Stimulated activated CD4-positive, alpha-beta T cell treated with anti-CD3 and anti-CD28 coated beads, Interleukin-2, amount 100 ng/mL, for 24 hours (primary cell): ENCODE data around the gene ZNF524.
"Not testable (repeated sequence)": the region's sequence is repeated elsewhere in the genome, so short reads cannot be mapped to it uniquely, and the experiment has no call there.

Experiments used
- DNase-seq, 2 donors: peaks; one replicate each; pipeline ENCODE4 v3.0.0-alpha.2; 2020

The ZNF524 gene

DNA sequence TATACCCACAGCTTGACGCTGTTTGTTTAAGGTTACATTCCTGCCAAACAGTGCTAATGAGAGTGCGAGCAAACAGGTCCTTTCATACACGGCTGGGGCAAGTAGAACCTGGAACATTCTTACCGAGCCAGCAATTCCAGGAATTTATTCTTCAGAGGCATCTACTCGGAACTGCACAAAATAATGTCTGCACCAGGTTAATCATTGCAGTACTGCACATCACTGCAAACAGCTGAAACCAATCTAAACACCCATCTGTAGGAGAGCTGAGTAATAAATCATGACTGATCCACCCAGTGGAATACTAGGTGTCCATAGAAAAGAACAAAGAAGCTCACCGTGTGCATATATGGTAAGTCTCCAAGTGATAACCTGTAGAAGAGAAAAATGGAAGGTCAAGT, 18.3 kb upstream of the ZNF524 start:
- no peak for DNase-seq

DNA sequence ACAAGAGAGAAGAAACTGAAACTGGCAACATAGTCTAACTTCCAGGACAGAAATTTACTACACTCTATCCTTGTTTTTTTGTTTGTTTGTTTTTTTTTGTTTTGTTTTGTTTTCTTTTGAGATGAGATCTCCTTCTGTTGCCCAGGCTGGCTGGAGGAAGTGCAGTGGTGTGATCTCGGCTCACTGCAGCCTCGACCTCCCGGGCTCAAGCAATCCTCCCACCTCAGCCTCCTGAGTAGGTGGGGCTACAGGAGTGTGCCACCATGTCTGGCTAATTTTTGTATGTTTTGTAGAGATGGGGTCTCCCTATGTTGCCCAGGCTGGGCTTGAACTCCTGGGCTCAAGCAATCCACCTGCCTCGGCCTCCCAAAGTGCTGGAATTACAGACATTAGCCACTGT, 17.8 kb upstream of the ZNF524 start:
- DNase-seq, result not testable (repeated sequence)

DNA sequence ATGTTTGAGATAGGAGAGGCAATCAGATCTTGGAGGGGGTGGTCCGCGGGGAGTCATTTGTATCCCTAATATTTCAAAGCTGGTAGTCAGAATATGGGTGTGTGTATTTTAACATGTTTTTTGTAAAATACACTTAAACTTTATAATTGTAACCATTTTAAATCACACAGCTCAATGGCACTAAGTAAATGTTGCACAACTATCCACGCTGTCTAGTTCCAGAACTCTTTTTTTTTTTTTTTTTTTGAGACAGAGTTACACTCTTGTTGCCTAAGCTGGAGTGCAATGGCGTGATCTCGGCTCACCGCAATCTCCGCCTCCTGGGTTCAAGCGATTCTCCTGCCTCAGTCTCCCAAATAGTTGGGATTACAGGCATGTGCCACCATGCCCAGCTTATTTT, 16.2 kb upstream of the ZNF524 start:
- not testable (repeated sequence) for DNase-seq

DNA sequence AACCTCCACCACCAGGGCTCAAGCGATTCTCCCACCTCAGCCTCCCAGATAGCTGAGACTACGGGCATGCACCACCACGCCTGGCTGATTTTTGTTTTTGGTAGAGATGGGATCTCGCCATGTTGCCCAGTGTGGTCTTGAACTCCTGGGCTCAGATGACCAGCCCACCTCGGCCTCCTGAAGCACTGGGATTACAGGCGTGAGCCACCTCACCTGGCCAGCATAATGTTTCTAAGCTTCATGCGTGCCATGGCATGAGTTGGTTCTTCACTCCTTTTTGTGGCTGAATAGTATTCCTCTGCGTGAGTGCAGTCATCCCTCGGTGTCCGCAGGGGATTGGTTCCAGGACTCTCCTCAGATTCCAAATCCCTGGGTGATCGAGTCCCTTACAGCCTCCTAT, 15.2 kb upstream of the ZNF524 start:
- DNase-seq, result no peak

DNA sequence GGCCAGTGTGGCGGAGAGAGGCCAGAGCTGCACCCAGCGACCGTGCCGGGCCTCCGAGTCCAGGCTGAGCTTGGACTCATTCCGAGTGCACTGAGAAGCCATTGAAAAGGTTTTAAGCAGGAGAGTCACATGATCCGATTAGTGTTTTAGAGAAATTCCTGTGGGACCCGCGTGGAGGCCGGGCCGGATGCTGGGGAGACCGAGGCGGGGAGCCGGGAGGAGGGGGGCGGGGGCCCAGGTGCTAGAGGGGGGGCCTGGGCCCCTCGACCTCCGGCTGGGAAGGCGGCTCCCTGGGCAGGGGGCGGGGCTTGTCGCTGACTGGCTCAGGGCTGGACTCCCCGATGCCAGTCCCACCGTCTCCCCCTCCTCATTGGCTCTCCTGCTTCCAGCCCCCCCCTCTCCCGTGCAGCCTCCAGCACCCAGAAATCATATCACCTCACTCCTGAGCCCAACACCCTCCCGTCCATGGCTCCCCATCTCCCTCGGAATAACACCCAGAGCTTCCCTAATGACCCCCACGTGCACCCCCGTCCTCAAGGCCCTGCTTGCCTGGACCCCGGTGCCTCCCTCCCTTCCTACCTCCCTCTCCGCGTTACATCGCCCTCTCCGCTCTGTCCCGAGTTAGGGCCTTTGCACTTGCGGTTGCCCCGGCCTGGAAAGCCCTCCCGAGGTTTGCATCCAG, 14.3 kb upstream of the ZNF524 start:
- peak; percentile 65 to 68 for DNase-seq

DNA sequence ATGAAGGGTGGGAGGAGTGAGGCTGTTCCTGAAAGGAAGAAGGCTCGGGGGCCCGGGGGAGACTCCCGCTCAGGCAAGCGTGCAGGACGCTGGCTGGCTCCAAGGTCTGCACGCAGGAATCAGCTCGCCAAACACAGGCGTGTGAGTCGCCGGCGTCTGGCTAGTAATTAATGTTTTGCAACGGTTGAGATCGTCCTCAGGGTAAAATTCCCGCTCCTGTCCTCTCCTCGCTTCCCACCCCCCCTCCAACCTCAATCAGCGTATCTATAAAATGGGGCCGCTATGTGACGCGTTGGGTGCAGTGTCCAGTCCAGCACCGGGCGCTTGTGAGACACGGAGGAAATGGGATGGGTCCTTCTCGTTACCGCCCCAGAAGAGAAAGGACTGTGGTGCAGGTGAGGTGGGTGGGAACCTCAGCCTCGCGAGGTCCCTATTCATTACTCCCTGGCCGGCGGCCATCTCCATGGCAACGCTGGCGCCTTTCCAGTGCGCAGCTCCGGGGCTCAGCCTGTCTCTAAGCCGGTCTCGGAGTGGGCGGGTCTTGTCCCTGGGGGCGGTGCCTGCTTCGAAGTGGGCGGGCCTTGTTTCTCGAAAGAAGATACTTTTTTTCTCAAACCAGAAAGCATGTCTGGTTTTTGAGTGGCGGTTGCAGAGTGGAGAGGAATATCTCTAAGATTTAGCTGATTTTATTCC, 13.0 kb upstream of the ZNF524 start:
- DNase-seq, result peak; percentile 94 to 97

DNA sequence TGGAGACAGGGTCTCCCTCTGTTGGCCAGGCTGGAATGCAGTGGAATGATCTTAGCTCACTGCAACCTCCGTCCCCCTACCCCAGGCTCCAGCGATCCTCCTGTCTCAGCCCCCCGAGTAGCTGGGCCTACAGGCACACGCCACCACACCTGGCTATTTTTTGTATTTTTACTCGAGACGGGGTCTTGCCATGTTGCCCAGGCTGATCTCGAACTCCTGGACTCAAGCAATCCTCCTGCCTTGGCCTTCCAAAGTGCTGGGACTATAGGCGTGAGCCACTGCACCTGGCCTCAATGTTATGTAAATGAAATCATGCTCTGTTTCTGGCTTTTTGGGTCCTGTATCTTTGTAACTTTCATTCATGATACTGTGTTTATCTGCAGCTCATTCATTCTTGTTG, 11.3 kb upstream of the ZNF524 start:
- DNase-seq, result no peak

DNA sequence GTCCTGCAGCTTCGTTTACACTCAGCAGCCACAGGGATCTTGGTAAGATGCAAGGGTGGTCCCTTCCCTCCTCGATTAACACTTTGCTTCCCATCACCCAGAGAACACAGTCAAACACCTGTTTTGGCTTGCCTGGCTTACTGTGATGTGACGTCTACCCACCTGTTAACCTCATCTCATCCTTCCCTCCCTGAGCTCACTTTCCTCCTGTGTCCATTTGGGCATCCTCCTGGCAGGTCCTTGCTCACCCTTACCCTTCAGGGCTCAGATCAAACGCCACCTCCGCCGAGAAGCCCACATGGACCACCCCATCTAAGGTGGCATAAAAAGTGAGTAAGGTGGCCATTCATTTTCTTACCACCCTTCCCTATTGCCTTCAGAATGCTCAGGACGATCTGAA, 10.0 kb upstream of the ZNF524 start:
- no peak for DNase-seq

DNA sequence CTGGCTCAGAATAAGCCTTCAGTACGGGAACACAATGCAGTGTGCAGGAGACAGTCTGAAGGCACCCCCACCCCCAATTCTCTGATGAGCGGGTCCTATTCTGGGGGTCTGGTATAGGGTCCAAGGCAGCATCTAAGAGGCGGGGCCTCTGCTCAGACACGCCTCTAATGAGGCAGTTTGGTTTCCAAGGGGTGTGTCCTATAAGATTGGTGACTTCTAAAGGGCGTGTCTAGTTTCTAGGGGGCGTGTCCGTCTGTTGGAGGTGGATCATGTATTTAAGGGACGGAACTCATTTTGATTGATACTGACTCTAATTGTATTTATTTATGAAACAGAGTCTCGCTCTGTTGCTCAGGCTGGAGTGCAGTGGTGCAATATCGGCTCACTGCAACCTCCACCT, 9.5 kb upstream of the ZNF524 start:
- DNase-seq, result peak in 1 of 2 donors; percentile 26

DNA sequence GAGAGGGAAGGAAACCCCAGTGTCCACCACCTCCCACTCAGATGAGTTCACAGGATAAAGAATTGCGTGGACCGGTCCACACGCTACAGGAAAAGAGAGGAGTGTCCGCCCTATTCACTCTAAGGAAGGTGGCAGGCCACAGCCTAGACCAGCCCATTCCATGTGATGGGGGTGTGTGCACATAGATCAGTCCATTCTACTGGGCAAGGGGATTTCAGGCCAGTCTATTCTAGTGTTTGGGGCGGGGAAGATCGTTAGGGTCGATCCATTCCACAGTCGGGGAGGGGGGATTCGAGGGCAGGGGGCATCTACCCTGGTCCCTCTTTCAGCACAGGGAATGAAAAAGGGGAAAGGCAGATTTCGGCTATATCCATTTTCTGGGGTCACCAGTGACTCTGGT, 8.5 kb upstream of the ZNF524 start:
- DNase-seq, result no peak

DNA sequence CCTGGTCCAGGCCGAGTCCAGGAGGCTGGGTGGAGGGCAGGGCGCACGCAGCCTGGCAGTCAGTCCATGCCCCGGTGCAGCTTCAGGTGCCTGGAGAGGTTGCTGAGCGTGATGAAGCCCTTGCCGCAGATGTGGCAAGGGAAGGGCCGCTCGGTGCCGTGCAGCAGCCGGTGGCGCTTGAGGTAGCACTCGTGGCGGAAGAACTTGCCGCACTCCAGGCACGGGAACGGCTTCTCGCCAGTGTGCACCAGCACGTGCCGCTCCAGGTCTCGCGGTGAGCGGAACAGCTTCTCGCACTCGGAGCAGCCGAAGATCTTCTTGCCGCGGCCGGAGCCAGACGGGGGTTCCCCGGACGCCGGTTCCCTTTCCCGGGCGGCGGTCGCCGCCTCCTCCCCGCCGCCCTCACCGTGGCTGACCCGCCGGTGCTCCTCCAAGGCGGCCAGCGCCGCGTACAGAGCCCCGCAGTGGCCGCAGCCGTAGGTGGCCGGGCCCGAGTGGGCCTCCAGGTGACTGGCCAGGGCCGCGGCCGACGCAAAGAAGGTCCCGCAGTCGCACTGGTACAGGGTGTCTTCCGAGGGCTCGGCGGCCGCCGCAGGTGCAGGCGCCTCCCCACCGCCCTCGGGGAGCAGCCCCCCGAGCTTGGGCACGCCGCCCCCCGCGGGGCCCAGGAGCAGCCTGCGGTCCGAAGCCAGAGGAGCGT, 7.5 kb upstream of the ZNF524 start:
- DNase-seq, result no peak

DNA sequence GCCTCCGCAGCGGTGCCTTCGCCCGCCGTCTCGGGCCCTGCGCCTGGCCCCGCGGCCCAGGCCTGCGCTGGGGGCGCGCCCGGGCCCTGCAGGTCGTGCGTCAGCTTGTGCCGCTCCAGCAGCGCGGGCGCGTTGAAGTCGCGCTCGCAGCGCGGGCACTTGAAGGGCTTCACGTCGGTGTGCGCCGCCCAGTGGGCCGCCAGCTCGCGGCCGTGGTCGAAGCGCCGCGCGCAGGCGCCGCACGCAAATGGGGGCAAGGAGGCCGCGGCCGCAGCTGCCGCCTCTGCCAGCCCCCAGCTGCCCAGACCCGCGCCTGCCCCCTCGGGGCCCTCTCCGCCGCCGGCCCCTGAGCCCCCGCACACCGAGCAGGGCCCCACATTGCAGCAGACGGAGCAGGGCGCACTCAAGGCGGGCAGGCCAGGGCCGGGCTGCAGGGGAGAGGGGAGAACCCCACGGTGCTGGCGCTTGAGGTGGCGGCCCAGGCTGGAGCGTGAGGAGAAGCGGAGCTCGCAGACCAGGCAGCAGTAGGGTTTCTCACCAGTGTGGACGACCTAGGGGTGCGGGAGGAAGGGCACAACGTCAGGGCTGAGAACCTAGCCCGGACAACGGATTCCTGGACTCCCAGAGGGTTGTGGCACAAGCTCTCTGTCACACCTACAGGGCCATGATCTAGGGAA, 6.9 kb upstream of the ZNF524 start:
- no peak for DNase-seq

DNA sequence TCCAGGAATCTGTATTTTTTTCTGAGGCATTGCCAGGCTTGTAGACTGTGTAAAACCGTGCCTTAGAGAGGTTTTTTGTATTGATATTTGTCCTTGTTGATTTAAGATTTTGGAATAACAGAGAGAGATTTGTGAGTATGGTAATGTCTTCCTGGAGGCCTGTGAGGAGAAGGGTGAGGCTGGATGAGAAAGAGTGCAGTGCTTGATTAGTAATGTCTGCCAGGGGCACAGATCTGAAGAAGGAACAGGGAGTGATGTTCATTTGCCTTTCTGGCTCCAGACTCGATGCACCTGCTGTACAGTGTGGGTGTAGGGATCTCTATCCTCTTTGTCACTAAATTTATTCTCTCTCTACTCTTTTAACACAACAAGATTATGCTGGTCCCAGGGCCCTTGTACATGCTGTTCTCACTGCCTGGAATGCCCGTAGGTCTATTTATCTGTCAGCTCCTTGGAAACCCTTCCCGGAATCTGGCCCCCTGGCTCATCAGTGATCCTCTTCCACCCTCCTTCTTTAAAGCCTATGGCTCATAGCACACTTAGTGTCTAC, 5.0 kb upstream of the ZNF524 start:
- DNase-seq, result no peak

DNA sequence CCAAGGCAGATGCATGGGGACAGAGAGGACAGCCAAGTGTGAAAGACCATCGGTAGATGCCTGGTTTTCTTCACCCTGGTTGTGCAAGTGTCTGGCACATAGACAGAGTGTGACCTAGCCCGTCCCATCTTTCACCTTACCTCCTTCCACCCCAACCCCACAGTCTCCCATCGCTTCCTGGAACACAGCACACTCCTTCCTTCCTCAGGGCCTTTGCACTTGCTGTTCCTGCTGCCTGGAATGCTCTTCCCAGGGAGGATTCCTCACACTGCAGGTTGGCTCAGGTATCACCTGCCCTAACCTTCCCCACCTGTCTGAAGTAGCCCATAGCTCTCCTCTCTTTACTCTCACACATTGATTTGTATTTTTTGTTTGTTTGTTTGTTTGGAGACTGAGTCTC, 3.8 kb upstream of the ZNF524 start:
- no peak for DNase-seq

DNA sequence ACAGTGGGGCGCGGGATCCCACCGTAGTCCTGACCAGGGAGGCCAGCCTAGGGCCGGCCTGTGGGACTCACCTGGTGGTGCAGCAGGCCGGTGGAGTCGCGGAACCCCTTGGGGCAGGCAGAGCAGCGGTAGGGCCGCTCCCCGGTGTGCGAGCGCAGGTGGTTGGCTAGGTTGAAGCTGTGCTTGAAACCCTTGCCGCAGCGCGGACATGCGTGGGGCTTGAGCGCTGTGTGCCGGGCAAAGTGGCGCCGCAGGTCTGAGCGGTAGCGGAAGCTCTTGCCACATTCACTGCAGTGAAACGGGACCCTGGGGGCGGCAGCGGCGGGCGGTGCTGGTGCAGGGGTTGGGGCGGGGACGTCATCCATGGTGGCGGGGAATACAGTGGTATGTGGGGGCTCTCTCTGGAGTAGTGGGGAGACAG, 2.6 kb upstream of the ZNF524 start:
- DNase-seq, result no peak

DNA sequence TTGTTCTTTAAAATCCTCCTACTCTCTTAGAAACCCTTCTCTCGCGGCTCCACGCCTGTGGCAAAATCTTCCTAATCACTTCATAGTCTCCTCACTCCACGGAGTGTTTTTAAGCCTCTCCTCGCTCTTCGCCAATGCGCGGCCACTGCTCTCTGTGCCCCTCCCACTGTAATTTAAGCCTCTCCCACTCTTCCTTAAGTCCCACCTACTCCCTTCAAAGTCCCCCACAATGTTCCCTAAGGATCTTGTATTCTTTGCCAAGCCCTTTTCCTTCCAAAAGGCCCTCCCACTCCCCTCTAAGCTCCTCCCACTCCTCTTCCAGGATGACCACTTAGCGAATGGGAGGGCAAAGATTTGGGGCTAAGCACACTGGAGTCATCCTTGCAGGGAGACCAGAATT, 2.1 kb upstream of the ZNF524 start:
- no peak for DNase-seq

DNA sequence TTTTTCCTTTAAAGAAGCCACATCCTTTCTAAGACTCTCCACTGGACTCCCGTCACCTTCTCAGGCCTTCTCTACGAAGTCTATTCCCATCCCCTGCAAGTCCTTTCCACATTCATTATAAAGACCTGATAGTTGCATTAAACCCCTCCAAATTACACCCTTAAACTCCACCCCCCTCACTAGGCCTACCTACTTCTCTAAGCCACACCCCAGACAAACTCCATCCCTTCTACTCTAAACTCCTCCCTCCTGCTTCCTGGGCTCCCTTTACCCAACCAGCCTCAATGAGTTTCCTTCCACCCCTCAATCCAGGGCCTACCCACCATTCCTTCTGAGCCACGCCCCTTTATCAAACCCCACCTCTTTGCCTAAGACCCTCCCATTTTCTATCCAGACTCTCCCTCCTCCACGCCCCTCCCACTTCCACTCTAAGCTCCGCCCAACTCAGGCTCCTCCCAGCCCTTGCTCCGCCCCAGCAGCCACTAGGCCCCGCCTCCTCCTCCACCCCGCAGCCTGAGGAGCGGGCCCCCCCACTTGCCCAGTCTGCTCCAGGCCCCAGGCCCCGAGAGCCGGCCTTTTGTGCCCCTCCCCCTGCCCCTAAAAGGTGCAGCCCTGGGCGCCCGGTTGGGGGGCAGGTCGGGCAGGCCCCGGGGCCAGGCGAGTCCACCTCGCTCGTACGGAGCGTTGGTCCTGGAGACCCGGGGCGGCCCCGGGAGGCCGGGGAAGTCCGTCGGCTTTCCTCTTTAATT, 1.2 kb upstream of the ZNF524 start:
- peak; percentile 92 for DNase-seq

DNA sequence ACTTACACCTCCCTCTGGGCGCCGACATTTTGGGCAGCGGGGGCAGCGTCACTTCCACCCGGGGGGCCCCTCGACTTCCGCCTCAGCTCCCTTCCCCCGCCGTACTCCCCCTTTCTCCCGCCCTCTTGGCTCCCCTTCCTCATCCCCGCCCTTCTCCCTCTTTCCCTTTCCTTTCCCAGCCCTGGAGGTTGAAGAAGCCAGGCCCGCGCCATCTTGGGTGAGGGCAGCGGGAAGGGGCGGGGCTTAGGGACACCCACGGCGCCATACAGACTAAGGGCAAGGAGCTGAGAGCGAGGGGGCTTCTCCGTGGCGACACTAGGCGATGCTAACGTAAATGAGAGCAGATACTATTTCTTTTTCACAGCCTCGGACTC, 633 bp upstream of the ZNF524 start, which contains the start of gene FIZ1:
Gene FIZ1, minus strand, starts transcription at position 50 of the 374 bp plus-strand sequence. CDS start 1,652 bp downstream, outside the sequence.
- peak; percentile 97 for DNase-seq

DNA sequence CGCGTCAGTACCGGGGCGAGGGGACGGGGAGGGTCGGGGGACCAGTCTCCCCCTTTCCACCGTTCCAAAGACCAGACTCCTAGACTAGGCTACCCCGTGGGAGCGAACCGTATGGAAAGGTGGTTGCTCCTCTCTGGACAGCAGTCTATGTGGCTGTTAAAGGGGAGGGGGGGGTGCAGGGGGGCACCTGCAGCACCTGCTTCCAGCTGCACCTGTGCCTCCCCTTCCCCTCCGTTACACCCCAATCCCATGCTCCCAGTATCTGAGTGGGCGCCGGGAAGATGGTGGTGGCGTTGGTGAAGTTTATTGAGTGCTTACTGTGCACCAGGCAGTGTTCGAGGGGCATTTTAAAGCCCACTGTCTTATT, 557 bp downstream of the ZNF524 start:
- no peak for DNase-seq

DNA sequence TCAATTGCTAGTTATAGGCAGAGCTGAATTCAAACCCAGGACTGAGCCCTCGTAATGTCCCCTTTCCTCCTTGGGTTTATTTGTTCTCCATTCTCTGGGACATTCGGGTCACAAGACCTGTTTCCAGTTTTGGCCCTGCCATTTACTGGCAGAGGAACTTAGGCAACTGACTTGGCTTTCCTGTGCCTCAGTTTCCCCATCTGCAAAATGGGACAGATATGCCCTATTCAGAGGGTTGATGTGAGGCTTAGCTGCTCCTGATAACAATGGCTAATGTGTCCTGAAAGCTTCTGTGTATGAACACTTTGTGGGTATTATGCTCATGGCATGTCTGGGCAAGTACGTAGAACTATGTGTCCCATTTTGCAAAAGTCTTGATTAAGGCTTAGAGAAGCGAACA, 996 bp downstream of the ZNF524 start:
- no peak for DNase-seq

DNA sequence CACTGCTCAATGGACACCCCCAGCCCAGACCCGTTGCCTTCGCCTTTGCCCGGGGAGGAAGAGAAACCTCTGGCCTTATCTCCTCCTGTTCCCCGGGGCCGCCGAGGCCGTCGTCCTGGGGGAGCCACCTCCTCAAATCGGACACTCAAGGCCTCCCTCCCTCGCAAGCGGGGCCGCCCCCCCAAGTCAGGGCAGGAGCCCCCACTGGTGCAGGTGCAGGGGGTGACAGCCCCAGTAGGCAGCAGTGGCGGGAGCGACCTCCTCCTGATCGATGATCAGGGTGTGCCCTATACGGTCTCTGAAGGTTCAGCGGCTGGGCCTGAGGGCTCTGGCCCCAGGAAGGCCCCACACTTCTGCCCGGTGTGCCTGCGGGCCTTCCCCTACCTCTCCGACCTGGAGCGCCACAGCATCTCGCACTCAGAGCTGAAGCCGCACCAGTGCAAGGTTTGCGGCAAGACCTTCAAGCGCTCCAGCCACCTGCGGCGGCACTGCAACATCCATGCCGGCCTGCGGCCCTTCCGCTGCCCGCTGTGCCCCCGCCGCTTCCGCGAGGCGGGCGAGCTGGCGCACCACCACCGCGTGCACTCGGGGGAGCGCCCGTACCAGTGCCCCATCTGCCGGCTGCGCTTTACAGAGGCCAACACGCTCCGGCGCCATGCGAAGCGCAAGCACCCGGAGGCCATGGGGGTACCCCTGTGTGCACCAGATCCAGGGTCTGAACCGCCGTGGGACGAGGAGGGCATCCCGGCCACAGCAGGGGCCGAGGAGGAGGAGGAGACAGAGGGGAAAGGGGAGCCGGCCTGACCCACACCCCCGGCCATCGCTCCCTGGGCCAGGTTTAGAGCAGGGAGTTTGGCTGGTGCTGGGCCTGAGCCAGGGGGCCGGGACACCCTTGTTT, 2.3 kb downstream of the ZNF524 start:
- DNase-seq, result no peak
